ENCODE results near the gene DGCR6.
"Not testable (repeated sequence)": the region's sequence is repeated elsewhere in the genome, so short reads cannot be mapped to it uniquely, and the experiment has no call there.

DNA sequence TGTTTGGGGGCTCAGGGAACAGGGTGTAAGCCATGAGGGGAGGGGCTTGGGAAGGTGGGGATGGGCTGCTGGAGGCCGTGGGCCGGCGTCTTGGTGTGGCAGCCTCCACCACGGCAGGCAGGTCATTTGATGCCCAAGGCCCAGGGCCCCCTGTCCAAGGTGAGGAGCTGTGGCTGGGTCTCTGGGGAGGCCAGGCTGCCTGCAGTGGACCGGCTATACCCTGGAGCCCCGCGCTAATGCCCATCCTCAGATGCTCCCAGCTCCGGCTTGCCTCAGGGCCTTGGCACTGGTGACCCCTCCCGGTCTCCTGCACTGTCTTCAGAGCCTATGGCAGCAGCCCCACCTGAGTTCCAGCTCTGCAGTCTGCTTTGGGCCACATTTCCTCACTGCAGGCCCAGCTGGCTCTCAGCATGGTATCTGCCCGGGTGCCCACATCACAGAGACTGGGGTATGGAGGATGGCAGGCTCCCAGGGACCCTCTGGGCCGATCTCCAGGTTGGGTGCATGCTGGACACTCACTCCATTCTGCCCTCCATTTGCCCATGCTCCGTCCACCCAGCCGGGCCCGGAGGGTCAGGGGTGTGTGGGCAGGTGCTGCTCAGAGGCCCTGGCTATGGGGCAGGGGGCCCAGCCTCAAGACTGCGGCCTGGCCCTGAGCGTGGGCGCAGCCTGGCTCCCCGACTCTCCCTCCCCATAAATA lies 51.7 kb downstream of the DGCR6 start:
- not testable (repeated sequence) for TF ChIP-seq POLR2AphosphoS5 (IDR thresholded peaks at IDR 0.05; ENCODE audit: borderline replicate concordance, low read depth, low read length); EZH2 (IDR thresholded peaks at IDR 0.05); FOXP2 (optimal IDR thresholded peaks at IDR 0.05; ENCODE audit: control extremely low read depth, extremely low read length, insufficient read depth)

Data from SK-N-MC (cell line).